Measurements from ENCODE around the gene WDR5.
A peak's percentile ranks its signal among the peaks of the same experiment; 100 is the strongest.

The WDR5 gene

GRCh38 chr9:134170532-134171315 lies 34.8 kb downstream of the WDR5 start:
- no peak overlapping the region for H3K4me3 ChIP-seq (replicated peaks; ENCODE audit: low read depth, low read length)
- TF ChIP-seq CTCF (IDR thresholded peaks at IDR 0.05; ENCODE audit: low read length, missing control alignments), result no peak
- no peak for DNase-seq (ENCODE audit: low read depth)

GRCh38 chr9:134171316-134172197 lies 35.7 kb downstream of the WDR5 start:
- no peak overlapping the region for H3K4me3 ChIP-seq (replicated peaks; ENCODE audit: low read depth, low read length)
- DNase-seq (ENCODE audit: low read depth), result peak; percentile 42
- no peak for TF ChIP-seq CTCF (IDR thresholded peaks at IDR 0.05; ENCODE audit: low read length, missing control alignments)

GRCh38 chr9:134172198-134173126 lies 36.6 kb downstream of the WDR5 start:
- no peak for TF ChIP-seq CTCF (IDR thresholded peaks at IDR 0.05; ENCODE audit: low read length, missing control alignments)
- H3K4me3 ChIP-seq (replicated peaks; ENCODE audit: low read depth, low read length), result no peak overlapping the region
- DNase-seq (ENCODE audit: low read depth), result no peak

- no peak overlapping the region for H3K4me3 ChIP-seq (replicated peaks; ENCODE audit: low read depth, low read length)
- TF ChIP-seq CTCF (IDR thresholded peaks at IDR 0.05; ENCODE audit: low read length, missing control alignments), result no peak
- no peak for DNase-seq (ENCODE audit: low read depth)
These were observed 37.5 kb downstream of the WDR5 start for GRCh38 chr9:134173127-134174072.

GRCh38 chr9:134174073-134174449 lies 38.2 kb downstream of the WDR5 start:
- no peak for DNase-seq (ENCODE audit: low read depth)
- no peak overlapping the region for H3K4me3 ChIP-seq (replicated peaks; ENCODE audit: low read depth, low read length)

More at GRCh38 chr9:134174073-134174449, 38.2 kb downstream of the WDR5 start:
- TF ChIP-seq CTCF (IDR thresholded peaks at IDR 0.05; ENCODE audit: low read length, missing control alignments), result no peak
